HG03097 (cell line): ENCODE data around the gene SMS.

Experiments
- ATAC-seq: cut with Tn5 transposase; IDR thresholded peaks from one replicate; pipeline ENCODE4 v1.9.1; 2021; ENCODE audit not compliant: unreplicated experiment, low FRiP score

Gene SMS

DNA sequence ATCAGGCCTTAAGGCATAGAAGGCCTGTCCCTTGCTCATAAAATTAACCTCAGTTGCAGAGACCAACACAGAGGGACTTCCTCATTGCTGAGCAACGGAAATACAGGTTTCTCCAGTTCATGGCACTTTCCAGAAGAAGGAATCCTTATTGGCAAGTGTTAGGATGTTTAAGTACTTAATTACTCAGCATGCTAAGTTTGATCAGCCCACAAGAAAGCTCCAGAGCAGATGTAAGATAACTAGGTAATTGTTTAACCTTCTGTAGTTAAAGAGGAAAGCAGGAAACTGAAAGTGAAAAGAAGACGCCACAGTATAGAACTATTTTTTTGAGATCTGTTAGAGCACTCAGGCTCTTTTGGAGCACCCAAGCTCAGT is 33.5 kb downstream of the SMS start:
- ATAC-seq, result peak; percentile 91

DNA sequence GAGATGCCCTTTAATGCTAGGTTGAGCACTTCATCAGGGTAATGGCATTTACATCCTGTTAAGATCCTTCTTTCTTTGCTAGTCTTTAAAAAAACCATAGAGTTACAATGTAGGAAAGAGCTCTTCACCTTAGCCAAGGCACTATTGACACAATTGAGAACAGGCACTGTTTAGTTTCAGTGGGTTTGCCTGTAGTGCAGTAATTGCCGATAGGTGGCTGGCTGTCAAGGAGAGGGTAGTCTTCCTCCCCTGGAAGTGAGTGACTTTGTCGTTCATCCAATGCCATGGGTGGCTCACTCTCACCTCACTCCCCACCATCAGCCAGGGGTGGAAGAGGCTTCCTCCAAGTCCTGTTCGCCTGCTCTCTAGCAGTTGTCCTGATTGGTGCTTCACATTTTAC is 34.7 kb downstream of the SMS start:
- no peak for ATAC-seq

DNA sequence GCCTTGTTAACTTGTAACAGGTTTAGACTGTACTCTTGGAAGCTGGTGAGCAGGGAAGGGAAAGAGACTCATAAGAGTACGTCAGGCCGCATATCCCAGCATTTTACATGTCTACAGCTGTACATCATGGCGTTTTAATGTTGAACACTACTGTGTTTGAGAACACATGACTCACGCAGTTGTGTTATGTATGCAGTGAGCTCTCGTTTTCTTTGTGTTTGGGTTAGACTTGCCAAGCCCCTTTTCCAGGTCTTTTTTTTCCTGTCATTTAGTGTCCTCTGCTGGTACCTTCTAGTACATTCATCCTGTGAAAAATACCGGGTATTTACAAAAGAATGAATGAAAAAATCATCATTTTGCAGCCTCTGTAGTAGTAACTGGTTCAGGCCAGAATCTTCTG is 35.3 kb downstream of the SMS start:
- ATAC-seq, result no peak

DNA sequence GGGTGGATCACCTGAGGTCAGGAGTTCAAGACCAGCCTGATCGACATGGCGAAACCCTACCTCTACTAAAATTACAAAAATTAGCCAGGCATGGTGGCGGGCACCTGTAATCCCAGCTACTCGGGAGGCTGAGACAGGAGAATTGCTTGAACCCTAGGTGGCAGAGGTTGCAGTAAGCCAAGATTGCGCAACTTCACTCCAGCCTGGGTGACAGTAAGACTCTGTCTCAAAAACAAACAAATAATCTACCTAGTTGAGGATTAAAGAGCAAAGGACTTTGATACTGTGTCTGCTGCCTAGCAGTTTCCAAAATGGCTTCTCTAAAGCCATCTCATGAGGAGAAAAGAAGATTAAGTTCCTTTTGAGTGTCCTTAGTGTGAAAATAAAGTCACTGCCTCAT is 37.8 kb downstream of the SMS start:
- ATAC-seq, result no peak

DNA sequence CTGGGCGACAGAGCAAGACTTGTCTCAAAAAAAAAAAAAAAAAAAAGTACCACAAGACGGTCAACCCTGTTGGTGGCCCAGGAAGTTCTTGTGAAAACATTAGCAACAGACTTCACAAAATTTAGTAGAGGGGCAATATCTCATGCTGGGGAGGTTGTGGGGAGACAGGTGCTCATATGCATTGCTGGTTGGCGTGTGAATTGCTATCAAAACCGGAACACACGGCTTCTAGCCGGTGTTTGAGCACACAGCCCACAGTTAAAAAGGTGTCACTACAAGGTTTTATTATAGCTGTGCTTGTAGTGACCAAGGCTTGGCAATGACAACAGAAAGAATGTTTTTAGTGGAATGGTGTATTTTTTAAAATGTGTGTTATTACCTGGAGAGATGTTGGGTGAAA is 41.8 kb downstream of the SMS start:
- ATAC-seq, result no peak

DNA sequence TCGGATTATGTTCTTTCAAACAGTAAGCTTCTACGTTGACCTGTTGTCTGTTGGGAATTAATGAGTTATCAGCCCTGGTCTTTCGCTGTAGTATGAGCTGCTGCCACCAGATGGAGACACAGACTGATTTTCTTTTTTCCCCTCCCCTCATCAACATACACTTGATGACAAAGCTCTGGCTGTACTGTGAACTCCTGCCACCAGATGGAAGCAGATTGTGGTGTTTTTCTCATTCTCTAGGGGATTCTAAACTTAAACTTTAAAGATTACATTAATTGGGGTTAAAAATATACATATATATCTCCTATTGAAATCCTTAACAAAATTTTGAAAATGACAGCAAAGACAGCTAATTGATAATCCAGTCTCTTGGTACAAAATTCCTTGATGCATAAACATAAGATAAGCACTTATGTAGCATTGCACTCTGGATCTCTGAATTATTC is 44.8 kb downstream of the SMS start:
- ATAC-seq, result peak; percentile 93

DNA sequence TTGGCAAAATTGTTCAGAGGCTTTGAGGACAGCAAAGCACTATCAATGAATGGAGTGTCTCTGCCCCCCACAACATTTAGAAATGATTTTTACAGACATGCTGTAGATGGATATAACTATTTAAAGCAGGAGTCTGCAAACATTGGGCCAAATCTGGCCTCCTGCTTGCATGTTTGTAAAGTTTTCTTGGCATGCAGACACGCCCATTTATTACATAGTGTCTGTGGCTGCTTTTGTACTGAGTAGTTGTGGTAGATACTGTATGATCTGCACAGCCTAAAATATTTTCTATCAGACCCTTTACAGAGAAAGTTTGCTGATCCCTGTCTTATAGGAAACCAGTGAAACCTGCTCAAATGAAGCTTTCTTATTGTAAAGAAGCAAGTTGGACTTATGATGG is 46.1 kb downstream of the SMS start:
- ATAC-seq, result no peak

DNA sequence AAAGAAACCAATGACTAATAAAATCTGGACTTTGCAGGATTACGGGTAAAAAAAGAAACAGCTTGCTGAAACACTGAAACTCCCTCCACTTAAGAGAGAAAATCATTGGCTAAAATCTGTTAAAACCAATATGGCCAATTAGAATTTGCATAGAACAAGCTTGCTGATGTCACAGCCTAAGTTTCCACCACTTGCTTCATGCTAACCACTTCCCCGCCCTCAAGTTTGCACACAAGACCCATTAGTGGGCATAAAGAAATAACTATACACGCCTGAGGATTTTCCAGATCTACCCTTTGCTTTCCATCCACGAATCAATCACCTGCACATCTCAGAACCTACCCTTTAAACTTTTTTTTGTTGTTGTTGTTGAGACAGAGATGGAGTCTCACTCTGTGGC is 48.9 kb downstream of the SMS start:
- no peak for ATAC-seq

DNA sequence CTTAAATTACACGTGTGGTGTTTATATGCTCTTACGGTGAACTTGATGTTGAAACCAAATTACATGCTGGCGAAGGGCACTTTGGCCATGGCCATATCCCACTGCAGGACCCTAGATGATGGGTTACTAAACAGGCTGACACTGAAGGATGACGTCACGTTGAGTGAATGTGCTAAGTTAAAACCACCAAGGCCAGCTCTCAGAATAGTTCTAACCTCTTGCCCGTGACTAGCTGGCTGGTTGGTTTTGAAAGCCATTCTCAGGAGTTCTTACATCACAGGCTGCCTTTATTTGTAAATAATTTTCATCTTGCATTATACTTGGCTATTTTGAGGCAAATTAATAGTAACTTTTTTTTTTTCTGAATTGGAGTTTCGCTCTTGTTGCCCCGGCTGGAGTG is 50.3 kb downstream of the SMS start:
- ATAC-seq, result no peak

DNA sequence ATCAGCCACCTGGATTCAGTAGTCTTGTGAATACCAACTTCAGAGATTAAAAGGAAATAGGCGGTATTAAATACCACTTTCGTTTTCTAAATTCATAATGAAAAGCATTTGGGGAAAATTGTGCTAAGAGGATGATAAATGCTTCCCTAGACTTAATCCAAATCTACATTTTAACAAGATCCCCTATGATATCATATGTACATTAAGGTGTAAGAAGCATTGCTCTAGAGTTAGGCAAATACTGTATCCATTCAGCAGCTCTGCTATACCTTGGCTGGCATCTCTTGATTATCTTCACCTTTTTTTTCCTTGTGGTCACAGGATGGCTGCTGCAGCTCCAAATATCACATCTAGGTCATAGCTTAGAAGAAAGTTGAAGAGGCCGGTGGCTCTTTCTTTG is 51.0 kb downstream of the SMS start:
- ATAC-seq, result no peak

DNA sequence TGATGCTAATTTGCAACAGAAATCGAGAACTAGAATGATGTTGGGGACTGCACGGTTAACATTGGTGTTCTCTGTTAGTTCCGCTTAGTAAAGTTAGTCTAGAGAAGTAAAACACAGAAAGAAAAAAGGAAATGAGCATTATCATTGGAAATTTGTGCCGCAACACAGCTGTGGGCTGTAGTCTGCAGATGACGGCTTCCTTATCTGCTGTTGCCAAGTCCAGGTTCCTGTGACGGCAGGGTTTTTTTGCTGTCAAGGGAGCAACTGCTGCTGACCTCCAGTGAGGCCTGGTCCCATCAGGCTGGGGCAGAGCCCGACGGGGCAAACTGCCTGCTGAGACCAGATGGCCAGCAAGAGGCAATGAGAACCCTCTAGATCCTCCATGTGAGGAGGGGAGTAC is 52.8 kb downstream of the SMS start:
- peak; percentile 65 for ATAC-seq

DNA sequence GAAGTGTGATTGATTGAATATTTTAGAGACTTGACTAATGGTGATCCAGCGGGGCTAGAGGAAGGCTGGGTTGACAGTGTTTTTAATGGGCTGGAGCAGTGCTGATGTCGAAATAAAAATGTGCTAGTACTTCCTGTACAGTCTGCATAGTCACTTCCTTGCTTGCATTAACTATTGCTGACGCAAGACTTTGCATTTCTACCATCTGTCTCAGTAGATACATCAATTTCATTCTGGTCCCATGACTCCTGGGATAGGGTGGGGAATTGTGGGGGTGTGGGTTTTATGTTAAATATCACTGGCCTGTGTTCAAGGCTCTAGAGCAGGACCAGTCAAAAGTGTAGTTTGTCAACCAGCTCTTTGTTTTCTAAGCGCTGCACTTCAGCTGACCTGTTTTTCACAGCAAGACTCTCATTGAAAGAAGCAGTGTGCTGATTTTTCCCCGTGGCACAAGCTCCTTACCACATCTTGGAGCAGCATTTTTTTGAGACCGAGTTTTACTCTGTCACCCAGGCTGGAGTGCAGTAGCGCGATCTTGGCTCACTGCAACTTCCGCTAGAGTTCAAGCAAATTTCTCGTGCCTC is 56.5 kb downstream of the SMS start:
- ATAC-seq, result no peak

DNA sequence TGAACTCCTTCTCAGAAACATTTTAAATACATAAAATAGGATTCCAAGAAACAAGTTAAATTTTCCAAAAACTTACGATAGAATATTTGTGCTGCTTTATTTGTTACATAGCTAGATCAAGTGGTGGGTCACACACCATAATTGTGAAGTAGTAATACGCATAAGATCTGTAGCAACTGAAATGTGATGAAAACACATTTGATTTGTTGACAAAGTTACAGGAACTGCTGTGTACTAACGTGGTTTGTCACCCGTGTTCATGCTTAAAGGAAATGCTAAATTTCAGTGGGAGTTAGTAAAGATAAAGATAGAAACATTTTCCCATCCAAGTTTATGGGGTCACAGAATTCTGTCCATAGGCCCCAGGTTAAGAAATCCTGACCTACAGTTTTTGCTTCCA is 57.5 kb downstream of the SMS start:
- no peak for ATAC-seq

DNA sequence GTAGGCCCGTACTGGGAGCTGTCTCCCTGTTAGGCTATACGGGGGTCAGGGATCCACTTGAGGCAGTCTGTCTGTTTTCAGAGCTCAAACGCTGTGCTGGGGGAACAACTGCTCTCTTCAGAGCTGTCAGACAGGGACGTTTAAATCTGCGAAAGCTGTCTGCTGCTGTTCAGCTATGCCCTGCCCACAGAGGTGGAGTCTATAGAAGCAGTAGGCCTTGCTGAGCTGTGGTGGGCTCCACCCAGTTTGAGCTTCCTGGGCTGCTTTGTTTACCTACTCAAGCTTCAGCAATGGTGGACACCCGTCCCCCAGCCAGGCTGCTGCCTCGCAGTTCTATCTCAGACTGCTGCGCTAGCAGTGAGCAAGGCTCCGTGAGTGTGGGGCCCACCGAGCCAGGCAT is 64.4 kb downstream of the SMS start:
- ATAC-seq, result no peak

DNA sequence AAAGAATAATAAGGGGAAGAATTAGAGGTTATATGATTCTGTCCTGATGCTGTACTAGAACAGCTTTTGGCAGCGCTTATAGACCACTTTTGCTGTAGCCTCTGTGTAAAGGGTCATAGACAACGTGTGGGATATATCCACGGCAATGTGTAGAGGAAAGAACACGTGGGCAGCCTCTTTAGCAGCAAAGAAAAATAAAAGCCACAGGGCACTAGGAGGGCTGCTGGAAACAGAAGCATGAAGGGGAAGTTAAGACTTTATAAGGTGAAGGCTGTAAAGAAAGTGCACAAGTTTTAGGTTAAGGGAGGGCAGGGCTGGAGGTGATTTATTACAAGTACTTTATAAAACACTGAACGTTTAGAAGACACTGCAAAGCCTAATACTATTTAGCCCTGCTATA is 71.5 kb downstream of the SMS start:
- no peak for ATAC-seq

DNA sequence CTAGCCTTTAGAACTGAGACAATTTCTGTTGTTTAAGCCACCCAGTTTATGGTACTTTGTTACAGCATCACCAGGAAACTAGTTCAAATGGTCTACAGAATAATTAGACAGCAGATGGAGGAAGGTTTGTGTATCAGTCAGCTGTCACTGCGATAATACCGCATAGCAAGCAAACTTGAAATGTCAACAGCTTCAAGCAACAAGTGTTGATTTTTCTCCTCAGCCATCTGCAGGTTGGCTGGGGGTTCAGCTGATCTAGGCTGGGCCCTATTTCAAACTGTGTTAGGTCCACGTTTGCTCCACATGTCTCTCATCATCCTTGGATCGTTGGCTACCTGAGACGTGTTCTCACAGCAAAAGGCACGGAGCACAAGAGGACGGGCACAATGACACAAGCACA is 72.4 kb downstream of the SMS start:
- ATAC-seq, result no peak

DNA sequence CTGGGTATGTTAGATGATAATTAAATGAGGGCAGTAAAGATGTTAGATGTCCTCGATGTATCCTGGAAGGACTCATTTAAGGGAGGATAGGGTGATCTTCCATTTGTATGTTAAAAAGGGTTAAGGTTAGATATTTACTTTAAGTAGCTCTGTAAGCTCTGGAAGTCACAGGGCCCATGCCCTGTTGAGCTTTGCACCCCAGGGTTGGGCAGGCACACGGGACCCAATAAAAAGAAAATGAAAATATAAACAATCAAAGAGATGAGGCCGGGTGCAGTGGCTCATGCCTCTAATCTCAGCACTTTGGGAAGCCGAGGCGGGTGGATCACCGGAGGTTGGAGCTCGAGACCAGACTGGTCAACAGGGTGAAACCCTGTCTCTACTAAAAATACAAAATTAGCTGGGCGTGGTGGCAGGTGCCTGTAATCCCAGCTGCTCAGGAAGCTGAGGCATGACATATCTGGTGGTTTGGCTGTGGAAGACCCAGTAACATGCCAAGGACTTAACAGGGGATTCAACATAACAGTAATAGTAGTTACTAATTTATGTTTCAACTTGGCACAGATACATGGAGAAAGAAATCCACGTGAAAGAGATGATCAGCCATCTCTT is 74.7 kb downstream of the SMS start:
- ATAC-seq, result no peak

DNA sequence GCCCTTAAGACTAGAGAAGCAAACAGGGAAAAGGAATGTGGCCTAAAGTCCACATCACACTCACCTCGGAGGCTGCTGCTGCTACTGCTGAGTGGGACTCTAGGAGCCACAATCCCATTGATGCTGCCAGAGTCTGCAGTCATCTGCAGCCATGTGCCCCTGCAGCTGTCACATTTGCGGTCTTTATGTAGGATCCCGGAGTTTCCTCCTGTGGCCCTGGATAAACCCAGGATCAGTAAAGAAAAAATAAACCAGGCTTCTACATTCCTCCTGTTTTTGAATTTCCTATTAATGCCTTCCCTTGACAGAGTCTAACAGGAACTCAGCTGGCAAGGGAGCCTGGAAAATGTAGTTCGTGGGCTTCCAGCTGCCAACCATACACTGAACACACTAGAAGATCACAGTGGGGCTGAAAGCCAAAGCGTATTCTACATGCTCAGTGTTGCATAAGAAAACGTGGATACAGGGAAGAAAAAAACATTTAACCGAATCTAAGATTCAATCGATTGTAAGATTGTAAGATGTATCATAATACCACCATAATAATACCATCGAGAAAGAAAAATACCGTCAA is 81.3 kb downstream of the SMS start:
- ATAC-seq, result no peak

DNA sequence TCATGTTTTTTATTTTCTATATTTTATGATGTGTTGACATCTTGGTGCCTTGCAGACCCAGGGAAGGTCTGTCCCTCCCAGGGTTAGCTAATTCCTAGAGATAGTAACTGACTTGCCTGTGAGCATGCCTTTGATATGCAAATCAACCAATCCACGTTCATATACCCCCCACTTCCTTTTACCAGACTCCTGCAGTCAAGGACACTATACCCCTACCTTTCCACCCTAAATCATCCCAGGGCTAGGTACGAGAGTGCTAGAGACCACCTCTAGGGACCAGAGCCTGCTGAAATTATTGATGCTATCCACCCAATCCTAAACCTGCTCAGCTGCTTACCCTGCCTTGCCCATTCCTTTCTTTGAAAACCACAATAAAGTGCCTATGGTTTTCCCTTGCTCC is 84.1 kb downstream of the SMS start:
- no peak for ATAC-seq

DNA sequence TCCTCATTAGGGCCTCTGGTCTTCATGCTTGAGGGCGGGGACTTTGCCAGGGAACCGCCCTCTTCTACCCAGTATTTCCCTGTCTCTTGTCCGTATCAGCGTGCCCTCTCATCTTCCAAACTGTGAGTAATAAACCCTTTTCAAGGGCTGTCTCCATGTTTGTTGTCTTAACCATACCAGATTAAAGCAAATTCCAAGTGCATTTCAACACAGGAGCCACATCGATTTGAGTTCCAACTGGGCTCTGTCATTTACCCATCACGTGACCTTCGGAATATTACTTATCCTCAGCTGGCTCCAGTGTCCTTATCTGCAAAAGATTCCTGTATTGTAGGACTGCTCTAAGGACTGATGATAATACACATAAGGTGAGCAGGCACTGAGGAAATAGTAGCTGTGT is 85.2 kb downstream of the SMS start:
- ATAC-seq, result no peak

DNA sequence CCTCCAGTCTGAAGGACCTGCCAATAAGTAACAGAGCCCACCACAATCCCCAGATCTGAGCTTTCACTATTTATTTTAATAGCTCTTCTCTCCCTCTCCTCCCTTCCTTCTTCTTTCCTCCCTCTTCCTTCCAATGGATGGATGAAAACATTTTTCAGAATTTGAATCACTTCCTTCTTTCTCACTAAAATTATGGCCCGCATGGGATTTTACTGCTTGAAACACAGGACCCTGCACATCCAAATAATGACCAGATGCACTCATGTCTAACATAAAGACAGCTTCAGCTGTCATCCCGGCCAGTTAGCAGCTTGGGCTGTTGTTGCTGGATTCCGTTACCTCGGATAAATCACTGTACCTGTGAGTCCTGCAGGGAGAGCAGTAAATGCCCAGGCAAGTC is 86.2 kb downstream of the SMS start:
- no peak for ATAC-seq

DNA sequence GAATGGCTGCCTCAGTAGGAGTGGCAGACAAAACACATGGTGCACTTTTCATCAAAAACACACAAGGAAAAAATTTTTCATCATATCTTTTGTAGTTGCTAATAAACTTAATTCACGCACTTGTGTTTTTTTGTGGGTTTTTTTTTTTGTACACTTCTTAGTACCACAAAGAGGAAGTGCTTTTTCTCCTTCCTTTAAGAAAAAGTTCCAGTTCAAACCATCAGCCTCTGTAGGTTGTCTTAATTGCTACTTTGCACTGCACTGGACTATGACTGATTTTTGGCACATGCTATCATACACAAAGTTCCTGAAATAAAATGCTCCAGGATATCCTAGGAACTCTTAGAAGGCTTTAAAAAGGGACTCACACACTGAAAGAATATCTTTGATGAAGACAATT is 91.6 kb downstream of the SMS start, which contains the start of gene PHEX:
Gene PHEX (plus strand): TSS at position 242 of the 400 bp plus-strand sequence. CDS start 681 bp downstream, outside the sequence.
- no peak for ATAC-seq
